Superior temporal gyrus (tissue), 1 donor: ENCODE results near the gene SNTA1.
"Not testable (repeated sequence)": the region's sequence is repeated elsewhere in the genome, so short reads cannot be mapped to it uniquely, and the experiment has no call there.

ENCODE experiments used
- DNase-seq: peaks from one replicate; pipeline ENCODE4 v3.0.0-alpha.2; 2016; ENCODE audit errors: extremely low spot score

SNTA1 gene

GRCh38 chr20:33443512-33444239, at the start of gene SNTA1:
TSS of gene SNTA1 (minus strand) at chr20:33443763. CDS start at chr20:33443620, 143 bp downstream.
- no peak for DNase-seq

- DNase-seq: no peak
Observed at GRCh38 chr20:33490934-33491656, 47.5 kb upstream of the SNTA1 start.

GRCh38 chr20:33490023-33490933, 46.7 kb upstream of the SNTA1 start, which contains the start of gene CBFA2T2:
TSS of gene CBFA2T2 (plus strand) at chr20:33490096. CDS start at chr20:33490268, 172 bp downstream.
- peak; percentile 35 for DNase-seq

GRCh38 chr20:33489495-33490022, 46.0 kb upstream of the SNTA1 start:
- DNase-seq: peak; percentile 98

- DNase-seq: not testable (repeated sequence)
Observed at GRCh38 chr20:33488661-33489494, 45.3 kb upstream of the SNTA1 start.

- no peak for DNase-seq
Observed at GRCh38 chr20:33488201-33488600, 44.6 kb upstream of the SNTA1 start.

- not testable (repeated sequence) for DNase-seq
Observed at GRCh38 chr20:33483186-33483585, 39.6 kb upstream of the SNTA1 start.

- DNase-seq: no peak
Observed at GRCh38 chr20:33482581-33482980, 39.0 kb upstream of the SNTA1 start.

GRCh38 chr20:33481431-33481941, 37.9 kb upstream of the SNTA1 start:
- no peak for DNase-seq

- DNase-seq: no peak
Observed at GRCh38 chr20:33480048-33480447, 36.5 kb upstream of the SNTA1 start.

GRCh38 chr20:33477386-33478234, 34.0 kb upstream of the SNTA1 start:
- no peak for DNase-seq

- DNase-seq: no peak
Observed at GRCh38 chr20:33475381-33476152, 32.0 kb upstream of the SNTA1 start.

- no peak for DNase-seq
Observed at GRCh38 chr20:33474963-33475362, 31.4 kb upstream of the SNTA1 start.

GRCh38 chr20:33474097-33474873, 30.7 kb upstream of the SNTA1 start:
- DNase-seq: no peak

- DNase-seq: no peak
Observed at GRCh38 chr20:33472868-33473435, 29.4 kb upstream of the SNTA1 start.

GRCh38 chr20:33470866-33471265, 27.3 kb upstream of the SNTA1 start:
- DNase-seq: no peak

GRCh38 chr20:33470457-33470856, 26.9 kb upstream of the SNTA1 start:
- DNase-seq: no peak

- DNase-seq: no peak
Observed at GRCh38 chr20:33466303-33466646, 22.7 kb upstream of the SNTA1 start.
